LNCaP clone FGC (cell line): ENCODE results near the gene KLHL17.

Source experiments
- DNase-seq: peaks from one replicate; pipeline ENCODE4 v3.0.0-alpha.2; 2011; ENCODE audit warnings: low read depth
- H3K4me3 ChIP-seq: 2 replicates; pipeline ENCODE4 v1.5.1; 2011; ENCODE audit warnings: mild to moderate bottlenecking, low read depth, low read length, control low read depth
- TF ChIP-seq, protein P1 (sequence below): IDR thresholded peaks from 2 replicates; pipeline ENCODE4 v1.5.1; 2012; ENCODE audit warnings: mild to moderate bottlenecking; ENCODE audit not compliant: control insufficient read depth, insufficient read depth; ENCODE audit errors: extremely low read depth

Gene KLHL17

DNA sequence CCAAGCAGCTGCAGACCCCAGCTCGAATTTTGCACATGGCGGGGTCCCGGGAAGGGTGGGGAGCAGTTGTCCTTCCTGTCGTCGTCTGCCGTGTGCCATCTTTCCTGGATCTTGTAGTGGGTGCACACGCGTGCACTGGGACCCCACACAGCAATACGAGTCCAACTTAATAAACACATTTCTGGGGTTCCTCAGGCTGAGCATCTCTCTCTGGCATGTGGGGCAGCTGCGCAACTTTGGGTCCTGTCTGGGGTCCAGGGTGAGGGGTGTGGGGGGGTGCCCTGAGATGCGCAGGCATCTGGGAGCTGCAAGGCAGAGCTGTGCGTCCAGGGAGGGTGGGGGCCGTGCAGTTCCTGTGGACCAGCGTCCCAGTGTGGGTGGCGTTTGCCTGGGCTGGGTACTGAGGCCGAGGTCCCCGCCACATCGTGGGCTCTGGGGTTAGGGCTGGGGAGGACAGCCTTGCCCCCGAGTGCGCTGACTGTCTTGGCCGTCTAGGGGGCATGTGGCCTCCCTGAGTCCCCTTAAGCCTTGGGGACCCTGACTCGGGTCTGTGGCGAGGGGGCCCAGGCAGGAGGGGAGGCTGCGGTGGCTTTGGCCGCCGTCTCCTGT, 5.2 kb downstream of the KLHL17 start:
- TF ChIP-seq, protein P1, sequence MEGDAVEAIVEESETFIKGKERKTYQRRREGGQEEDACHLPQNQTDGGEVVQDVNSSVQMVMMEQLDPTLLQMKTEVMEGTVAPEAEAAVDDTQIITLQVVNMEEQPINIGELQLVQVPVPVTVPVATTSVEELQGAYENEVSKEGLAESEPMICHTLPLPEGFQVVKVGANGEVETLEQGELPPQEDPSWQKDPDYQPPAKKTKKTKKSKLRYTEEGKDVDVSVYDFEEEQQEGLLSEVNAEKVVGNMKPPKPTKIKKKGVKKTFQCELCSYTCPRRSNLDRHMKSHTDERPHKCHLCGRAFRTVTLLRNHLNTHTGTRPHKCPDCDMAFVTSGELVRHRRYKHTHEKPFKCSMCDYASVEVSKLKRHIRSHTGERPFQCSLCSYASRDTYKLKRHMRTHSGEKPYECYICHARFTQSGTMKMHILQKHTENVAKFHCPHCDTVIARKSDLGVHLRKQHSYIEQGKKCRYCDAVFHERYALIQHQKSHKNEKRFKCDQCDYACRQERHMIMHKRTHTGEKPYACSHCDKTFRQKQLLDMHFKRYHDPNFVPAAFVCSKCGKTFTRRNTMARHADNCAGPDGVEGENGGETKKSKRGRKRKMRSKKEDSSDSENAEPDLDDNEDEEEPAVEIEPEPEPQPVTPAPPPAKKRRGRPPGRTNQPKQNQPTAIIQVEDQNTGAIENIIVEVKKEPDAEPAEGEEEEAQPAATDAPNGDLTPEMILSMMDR, result no peak

DNA sequence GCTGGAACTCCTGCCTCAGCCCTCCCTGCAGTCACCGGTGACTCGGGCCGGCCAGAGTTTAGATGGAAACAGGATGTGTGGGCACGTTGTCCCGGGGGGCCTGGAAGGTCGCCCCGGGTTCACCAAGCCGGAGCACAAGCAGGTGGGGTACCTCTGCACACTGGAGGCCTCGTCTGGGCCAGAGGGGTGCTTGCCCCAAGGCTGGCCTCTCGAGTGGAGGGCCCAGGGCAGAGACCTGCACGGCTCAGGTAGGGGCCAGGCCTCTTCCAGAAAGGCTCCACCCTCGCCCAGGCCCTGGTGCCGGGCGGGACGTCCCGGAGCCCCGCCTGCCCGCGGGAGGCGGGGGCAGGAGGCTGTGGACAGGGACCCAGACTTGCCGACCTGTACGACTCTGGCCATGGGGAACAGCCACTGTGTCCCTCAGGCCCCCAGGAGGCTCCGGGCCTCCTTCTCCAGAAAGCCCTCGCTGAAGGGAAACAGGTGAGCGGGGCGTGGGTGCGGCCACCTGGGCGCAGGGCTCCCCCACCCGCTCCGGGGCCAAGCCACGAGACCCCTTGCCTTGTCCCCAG, 5.8 kb downstream of the KLHL17 start, which contains the start of gene PLEKHN1:
PLEKHN1 (plus strand) TSS at position 348 of the 569 bp plus-strand sequence; CDS start at position 398, 50 bp downstream.
- peak within 1 kb of the TSS; percentile 82 for H3K4me3 ChIP-seq
- DNase-seq, result no peak
- TF ChIP-seq, protein P1, result no peak

More for the DNA sequence above, 5.2 kb downstream of the KLHL17 start:
- DNase-seq, result no peak
- H3K4me3 ChIP-seq, result peak overlapping the region; percentile 82

- TF ChIP-seq, protein P1, result no peak
- DNase-seq, result no peak
- peak overlapping the region; percentile 82 for H3K4me3 ChIP-seq
These were observed 6.4 kb downstream of the KLHL17 start for GRCh38 chr1:966704-967300.

- TF ChIP-seq, protein P1, result no peak
- peak overlapping the region; percentile 82 for H3K4me3 ChIP-seq
- DNase-seq, result no peak
These were observed 7.3 kb downstream of the KLHL17 start for GRCh38 chr1:967466-968343.

DNA sequence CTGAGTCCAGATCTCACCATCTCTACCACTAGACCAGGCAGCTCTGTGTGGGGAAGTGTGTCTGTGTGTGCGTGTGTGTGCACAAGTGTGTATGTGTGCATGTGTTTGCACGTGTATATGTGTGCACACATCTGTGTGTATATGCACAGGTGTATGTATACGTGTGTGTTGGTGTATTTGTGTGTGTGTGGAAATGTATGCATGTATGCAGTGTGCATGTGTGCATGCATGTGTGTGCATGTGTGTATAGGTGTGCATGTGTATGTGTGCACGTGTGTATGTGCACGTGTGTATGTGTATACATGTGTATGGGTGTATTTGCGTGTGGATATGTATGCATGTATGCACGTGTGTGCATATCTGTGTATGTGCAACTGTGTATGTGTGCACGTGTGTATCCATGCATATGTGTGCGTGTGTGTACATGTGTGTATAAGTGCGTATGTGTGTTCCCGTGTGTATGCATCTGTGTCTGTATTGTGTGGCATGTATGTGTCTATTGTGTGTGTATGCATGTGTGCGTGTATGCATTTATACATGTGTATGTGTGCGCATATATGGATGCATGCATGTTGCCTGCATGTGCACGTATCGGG, 9.0 kb downstream of the KLHL17 start:
- TF ChIP-seq, protein P1, result no peak
- no peak overlapping the region for H3K4me3 ChIP-seq
- no peak for DNase-seq

- H3K4me3 ChIP-seq, result no peak overlapping the region
- DNase-seq, result no peak
- TF ChIP-seq, protein P1, result no peak
These were observed 10.0 kb downstream of the KLHL17 start for GRCh38 chr1:970242-970972.
